ENCODE results near the gene ETAA1.

GRCh38 chr2:67412424-67412823, 15.3 kb downstream of the ETAA1 start:
- no peak for TF ChIP-seq MYC (CRISPR knock-in tag; IDR thresholded peaks at IDR 0.05; ENCODE audit: borderline replicate concordance)
- TF ChIP-seq CC2D1A (CRISPR knock-in tag; IDR thresholded peaks at IDR 0.05) = no peak
- TF ChIP-seq POLR2A (IDR thresholded peaks at IDR 0.05; ENCODE audit: insufficient read depth in 1 of 2, low read depth in 2 of 2, low read length in 2 of 2) = no peak

Measured in HepG2 (cell line).